Endothelial cell (in vitro differentiated cells): ENCODE measurements around the gene FBXO2. TPM values are rescaled to one million over a fixed set of nuclear protein-coding genes. Genes with fewer than 3 reads are reported as not detected.

ENCODE experiments used
- DNase-seq: peaks from one replicate; pipeline ENCODE4 v3.0.0; 2021; ENCODE audit warnings: low spot score
- H3K27ac Mint-ChIP-seq: one replicate; pipeline ENCODE4 v1.8.0; 2021; ENCODE audit warnings: mixed read lengths, inconsistent platforms; ENCODE audit not compliant: unreplicated experiment
- H3K27me3 Mint-ChIP-seq: one replicate; pipeline ENCODE4 v1.8.0; 2021; ENCODE audit warnings: mild to moderate bottlenecking, moderate library complexity, mixed read lengths, inconsistent platforms; ENCODE audit not compliant: unreplicated experiment
- H3K36me3 Mint-ChIP-seq: one replicate; pipeline ENCODE4 v1.8.0; 2021; ENCODE audit warnings: mild to moderate bottlenecking, low read depth, mixed read lengths, inconsistent platforms; ENCODE audit not compliant: unreplicated experiment
- H3K4me1 Mint-ChIP-seq: one replicate; pipeline ENCODE4 v1.8.0; 2021; ENCODE audit warnings: mild to moderate bottlenecking, mixed read lengths, inconsistent platforms; ENCODE audit not compliant: unreplicated experiment
- H3K4me3 Mint-ChIP-seq: one replicate; pipeline ENCODE4 v1.8.0; 2021; ENCODE audit warnings: mild to moderate bottlenecking, mixed read lengths, inconsistent platforms; ENCODE audit not compliant: unreplicated experiment
- H3K9me3 Mint-ChIP-seq: one replicate; pipeline ENCODE4 v1.8.0; 2021; ENCODE audit warnings: mixed read lengths, inconsistent platforms; ENCODE audit not compliant: unreplicated experiment
- long read RNA-seq: library from polyadenylated mRNA; unstranded; transcript quantifications from one replicate; pipeline ENCODE4 v2.0.0, GENCODE V29; 2020; ENCODE audit not compliant: unreplicated experiment
- total RNA-seq: library from RNA; stranded (reverse); fragmentation: NEBNext Ultra II Directional; extraction: Animal tissue kit (Norgen Biotek cat#: 25700); gene quantifications from one replicate; pipeline ENCODE4 v1.2.1, GENCODE V29; 2021; ENCODE audit not compliant: unreplicated experiment
- TF ChIP-seq, protein P1 (sequence below): fragments of 200-600 bp; sonication (generic); IDR thresholded peaks from one replicate; pipeline ENCODE4 v1.5.0; 2021; ENCODE audit warnings: antibody characterized with exemption; ENCODE audit not compliant: unreplicated experiment

Gene FBXO2, protein sequence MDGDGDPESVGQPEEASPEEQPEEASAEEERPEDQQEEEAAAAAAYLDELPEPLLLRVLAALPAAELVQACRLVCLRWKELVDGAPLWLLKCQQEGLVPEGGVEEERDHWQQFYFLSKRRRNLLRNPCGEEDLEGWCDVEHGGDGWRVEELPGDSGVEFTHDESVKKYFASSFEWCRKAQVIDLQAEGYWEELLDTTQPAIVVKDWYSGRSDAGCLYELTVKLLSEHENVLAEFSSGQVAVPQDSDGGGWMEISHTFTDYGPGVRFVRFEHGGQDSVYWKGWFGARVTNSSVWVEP
- 1.6 TPM for total RNA-seq
- long read RNA-seq, partial matches to known transcripts = 0 of 1 reads
- long read RNA-seq, other reads (novel, unspliced or antisense) = 0 of 1 reads

DNA sequence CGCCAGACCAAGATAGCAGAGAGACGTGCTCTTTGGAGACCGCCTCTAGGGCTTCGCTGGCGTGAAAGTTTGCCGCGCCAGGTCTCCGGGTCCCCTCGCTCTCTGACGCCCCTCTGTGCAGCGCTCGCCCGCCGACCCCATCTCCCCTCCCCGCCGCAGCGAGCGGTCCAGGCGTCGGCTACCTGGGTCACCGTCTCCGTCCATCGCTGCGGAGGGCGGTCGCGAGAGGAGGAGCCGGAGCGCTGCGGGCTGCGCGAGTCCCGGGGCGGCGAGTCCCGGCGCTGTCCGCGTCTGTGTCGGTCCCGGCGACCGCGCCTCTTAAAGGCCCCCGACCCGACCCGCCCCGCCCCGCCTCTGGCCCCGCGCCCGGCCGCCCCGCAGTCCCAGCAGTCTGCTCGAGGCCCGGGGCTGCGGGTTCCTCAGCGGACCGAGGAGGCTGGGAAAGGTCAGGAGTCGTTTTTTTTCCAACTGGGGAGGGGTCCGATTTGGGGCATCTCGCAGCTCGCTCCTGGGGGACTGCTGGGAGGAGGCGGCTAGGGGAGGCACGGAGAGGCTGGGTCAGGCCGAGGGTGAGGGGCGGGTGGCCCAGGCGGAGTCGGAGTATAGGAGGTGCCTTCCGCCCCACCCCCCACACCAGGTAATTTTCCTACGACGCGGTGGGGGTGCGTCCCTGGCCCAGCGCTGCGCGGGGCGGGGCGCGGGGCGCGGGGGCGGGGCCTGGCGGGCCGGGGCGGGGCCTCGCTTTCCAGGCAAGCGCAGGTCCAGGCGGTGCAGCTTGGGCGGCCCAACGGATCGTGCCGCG is at the start of gene FBXO2, which contains the start of gene FBXO44:
Gene FBXO2 (minus strand): TSS at position 293 of the 802 bp plus-strand sequence. CDS start 89 bp downstream, at position 204.
Gene FBXO44 (plus strand): TSS at position 741 of the 802 bp plus-strand sequence. CDS start 959 bp downstream, outside the sequence.
- Mint-ChIP-seq H3K4me3 (peak within 1 kb of the TSS; percentile 47), H3K4me1 (peaks cover 2% of the 10 kb centered on the region), H3K27ac (no peak within 1 kb of the TSS), H3K36me3 (peaks cover 4% of the 10 kb centered on the region), H3K27me3 (peaks cover 14% of the 10 kb centered on the region), H3K9me3 (no peaks in the 10 kb centered on the region)
- DNase-seq = peak; percentile 39
- TF ChIP-seq, protein P1, sequence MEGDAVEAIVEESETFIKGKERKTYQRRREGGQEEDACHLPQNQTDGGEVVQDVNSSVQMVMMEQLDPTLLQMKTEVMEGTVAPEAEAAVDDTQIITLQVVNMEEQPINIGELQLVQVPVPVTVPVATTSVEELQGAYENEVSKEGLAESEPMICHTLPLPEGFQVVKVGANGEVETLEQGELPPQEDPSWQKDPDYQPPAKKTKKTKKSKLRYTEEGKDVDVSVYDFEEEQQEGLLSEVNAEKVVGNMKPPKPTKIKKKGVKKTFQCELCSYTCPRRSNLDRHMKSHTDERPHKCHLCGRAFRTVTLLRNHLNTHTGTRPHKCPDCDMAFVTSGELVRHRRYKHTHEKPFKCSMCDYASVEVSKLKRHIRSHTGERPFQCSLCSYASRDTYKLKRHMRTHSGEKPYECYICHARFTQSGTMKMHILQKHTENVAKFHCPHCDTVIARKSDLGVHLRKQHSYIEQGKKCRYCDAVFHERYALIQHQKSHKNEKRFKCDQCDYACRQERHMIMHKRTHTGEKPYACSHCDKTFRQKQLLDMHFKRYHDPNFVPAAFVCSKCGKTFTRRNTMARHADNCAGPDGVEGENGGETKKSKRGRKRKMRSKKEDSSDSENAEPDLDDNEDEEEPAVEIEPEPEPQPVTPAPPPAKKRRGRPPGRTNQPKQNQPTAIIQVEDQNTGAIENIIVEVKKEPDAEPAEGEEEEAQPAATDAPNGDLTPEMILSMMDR = no peak

DNA sequence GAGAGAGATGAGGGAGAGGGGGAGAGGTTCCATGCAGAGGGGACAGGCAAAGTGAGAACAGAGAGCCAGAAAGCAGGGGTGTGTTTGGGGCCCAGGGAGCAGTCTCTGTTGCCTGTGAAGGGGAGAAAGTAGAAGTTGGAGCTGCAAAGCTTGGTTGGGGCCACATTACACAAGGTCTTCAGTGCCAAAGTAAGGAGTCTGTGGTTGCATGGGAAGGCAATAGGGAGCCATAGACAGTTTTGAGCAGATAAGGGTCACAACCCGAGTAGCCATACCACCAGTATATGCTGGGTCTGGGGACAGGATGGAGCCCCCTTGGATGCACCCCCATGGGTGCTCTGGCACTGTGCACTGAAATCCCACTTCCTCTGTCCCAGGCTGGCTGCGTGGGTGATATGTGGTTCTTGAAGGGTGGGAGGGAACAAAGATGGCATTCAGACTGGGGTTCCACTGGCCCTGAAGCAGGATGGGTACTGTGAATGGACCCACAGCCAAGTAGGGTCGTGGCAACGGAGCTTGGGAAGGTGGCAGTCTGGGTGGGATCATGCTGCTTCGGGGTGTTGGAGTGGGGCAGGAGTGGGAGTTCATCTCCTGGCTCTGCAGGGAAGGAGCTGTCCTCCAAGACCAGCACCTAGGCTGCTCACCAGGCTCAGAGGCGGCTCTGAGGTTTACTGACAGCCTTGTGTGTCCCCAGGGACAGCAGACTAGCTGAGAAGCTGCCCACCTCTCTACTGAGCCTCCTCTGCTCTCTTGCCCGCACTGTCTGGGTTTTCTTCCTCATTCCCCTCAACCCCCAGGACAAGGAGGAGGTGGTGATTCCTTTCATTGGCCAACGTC is 49.3 kb upstream of the FBXO2 start:
- TF ChIP-seq, protein P1 = no peak
- Mint-ChIP-seq H3K27me3 (peaks cover 3% of the 10 kb centered on the region), H3K36me3 (no peaks in the 10 kb centered on the region), H3K4me3 (no peak overlapping the region), H3K4me1 (no peaks in the 10 kb centered on the region), H3K27ac (no peak overlapping the region), H3K9me3 (no peaks in the 10 kb centered on the region)
- DNase-seq = no peak

DNA sequence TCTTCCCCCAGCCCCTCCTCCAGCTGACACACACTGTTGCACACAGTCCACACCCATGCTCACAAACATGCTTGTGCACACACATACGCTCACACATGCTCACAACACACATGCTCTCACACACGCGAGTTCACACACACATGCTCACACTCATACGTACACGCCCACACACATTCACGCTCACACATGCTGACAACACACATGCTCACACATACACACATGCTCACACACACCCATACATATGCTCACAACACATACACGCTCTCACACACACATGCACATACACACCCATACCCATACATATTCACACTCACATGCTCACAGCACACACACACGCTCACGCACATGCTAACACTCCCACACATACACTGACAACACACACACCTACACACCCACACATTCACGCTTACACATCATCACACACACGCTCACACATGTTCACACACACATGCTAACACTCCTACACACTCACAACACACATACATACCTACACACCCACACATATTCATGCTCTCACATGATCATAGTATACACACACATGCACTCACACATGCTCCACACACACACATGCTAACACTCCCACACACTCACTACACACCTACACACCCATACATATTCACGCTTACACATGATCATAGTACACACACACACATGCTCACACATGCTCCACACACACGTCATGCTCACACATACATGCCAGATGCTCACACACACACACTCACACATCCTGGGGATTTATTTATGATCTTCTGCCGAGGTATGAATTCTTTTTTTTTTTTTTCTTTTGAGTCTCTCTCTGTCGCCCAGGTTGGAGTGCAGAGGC is 48.0 kb upstream of the FBXO2 start:
- TF ChIP-seq, protein P1 = no peak

DNA sequence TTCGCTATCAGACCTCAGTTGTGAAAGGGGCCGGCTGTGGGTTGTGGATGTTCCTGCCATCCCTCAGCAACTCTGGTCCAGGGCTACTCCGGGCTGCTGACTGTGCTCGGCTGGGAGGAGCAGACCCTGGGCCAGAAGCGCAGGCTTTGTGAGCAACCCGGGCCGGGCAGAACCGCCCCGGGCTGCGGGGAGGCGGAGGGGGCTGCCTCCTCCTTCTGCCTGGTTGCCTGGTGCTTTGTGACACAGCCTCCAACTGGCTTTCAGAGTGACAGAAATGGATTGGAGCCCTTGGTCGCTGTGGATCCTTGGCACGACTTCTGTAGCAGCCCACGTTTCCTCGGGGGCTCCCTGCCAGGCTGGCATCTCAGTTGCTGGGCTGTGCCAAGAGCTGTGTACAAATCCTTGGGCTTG is 47.3 kb upstream of the FBXO2 start:
- H3K4me3 Mint-ChIP-seq = no peak overlapping the region
- H3K27me3 Mint-ChIP-seq = no peaks in the 10 kb centered on the region
- H3K36me3 Mint-ChIP-seq = no peaks in the 10 kb centered on the region
- no peak for DNase-seq
- TF ChIP-seq, protein P1 = no peak
- no peak overlapping the region for H3K27ac Mint-ChIP-seq
- H3K9me3 Mint-ChIP-seq = no peaks in the 10 kb centered on the region
- no peaks in the 10 kb centered on the region for H3K4me1 Mint-ChIP-seq

More for the DNA sequence above, 48.0 kb upstream of the FBXO2 start:
- peaks cover 3% of the 10 kb centered on the region for H3K27me3 Mint-ChIP-seq
- no peaks in the 10 kb centered on the region for H3K4me1 Mint-ChIP-seq
- no peak overlapping the region for H3K4me3 Mint-ChIP-seq
- no peaks in the 10 kb centered on the region for H3K36me3 Mint-ChIP-seq
- no peak overlapping the region for H3K27ac Mint-ChIP-seq
- no peaks in the 10 kb centered on the region for H3K9me3 Mint-ChIP-seq
- no peak for DNase-seq
